Stimulated activated CD8-positive, alpha-beta memory T cell treated with anti-CD3 and anti-CD28 coated beads, Interleukin-7, amount 100 ng/mL, for 48 hours (primary cell): ENCODE results near the gene CALU.
A peak's percentile ranks its signal among the peaks of the same experiment; 100 is the strongest.

ENCODE experiments used
- DNase-seq, 2 donors: peaks; one replicate each; pipeline ENCODE4 v3.0.0-alpha.2; 2020; ENCODE audit warnings: low read depth in 1 of 2; ENCODE audit errors: extremely low read depth in 1 of 2

CALU gene

DNA sequence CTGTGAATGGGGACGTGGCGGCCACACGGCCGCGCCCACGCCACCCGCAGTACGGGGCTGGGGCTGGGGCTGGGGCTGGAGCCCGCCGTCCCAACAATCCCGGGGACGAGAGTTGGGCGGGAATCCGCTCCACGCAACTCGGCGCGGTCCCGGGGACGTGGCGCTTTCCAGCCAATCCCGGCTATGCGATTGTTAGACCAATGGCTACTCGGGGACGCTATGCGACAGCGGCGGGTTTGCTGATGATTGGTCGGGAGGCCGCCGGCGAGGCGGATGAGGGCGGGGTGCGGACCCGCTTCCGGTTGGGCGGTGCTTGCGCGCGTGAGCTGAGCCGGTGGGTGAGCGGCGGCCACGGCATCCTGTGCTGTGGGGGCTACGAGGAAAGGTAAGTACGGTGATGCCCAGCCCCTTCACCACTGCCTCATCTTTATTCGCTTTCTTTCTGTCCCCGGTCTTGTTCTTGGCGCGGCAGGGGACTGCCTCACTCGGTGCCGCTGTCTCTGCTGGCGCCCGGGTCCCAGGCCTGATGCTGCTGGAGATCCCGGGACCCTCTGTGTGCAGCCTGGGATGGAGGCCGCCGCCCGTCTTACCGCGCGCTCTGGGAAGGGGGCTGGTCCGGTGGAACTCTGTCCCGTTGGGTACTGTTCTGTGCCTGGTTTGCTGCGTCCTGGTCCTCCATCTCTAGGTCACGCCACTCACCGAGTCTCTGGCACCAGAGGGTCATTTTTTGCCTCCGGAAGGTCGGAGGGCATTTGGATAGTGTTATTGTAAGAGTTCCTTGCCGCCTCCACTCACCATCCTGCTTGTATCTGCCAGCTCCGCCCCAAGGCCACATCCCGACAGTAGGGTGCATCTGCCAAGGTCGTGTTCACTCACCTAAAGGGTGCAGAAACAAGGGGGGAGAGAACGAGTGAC, at the start of gene CALU:
Gene CALU (plus strand): TSS at position 312 of the 915 bp plus-strand sequence. CDS start 9,225 bp downstream, outside the sequence.
- DNase-seq = peak; percentile 88 to 93

DNA sequence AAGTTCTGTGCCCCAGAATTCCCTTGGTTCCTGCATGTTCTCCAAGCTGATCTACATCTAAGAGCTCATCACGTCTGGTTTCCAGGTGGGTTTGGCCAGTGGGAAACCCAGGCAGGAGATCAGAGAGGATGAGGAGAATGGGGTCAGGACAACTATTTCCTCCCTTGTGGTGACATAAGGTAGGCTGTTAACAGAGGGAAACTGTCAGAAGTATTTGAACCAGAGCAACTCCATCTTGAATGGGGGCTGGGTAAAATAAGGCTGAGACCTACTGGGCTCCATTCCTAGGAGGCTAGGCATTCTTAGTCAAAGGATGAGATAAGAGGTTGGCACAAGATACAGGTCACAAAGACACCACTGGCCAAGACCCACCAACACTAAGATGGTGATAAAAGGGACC, 47.9 kb upstream of the CALU start:
- DNase-seq = no peak

DNA sequence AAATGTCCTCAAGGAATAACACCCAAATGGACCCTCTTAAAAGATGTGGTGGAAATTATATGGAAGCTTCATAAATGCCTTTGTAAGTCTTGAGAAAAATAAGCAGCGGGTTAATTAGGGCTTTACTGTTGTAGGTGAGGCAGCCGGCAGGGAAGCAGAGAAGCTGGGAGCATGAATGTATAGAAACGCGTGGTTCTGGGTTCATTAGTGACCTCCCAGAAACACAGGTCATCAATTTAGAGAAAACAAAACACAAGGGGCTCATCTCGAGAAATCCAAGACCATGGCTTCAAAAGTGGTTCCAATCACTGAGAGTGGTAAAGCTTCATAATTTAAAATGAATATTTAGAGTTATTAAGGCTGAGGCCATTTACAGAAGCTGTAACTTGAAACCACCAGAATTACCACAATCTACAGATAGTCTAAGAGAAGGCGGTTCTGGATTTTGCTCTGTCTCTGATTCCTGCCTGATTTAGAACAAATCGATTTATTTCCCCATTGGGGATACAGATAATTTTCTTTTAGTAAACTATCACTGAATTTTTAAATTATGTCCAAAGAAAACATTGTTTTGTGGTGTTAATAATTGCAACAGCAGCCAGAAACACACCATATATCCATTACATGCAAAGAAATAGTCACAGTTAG, 46.4 kb upstream of the CALU start:
- DNase-seq = no peak

DNA sequence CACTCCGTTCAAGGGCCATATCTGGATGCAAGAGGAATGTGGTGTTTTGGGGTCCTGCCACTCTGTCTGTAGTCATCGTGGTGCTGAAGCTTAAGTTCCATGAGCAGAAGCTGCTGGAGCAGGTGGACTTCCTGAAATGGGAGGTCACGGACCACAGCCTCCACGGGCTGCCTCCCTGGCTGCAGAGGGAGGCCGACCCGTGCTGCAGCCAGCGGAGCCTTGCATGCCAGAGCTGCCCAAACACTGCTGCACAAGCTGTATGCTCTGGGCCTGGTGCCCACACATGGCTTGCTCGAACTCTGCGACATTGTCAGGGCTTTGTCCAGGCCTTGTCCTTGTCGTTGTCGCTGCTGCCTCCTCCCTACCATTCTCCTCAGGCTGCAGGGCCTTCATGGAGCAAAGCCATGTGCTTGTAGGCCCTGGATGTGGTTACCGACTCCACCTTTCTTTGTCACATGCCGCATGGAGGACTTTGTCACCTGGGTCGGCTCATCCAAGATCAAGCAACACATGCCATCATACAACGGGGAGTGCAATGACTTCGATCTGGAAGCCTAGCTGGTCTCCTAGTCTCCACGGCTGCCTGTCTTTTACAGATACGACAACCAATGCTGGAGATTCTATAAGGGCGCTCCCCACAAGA, 45.7 kb upstream of the CALU start:
- DNase-seq = no peak

DNA sequence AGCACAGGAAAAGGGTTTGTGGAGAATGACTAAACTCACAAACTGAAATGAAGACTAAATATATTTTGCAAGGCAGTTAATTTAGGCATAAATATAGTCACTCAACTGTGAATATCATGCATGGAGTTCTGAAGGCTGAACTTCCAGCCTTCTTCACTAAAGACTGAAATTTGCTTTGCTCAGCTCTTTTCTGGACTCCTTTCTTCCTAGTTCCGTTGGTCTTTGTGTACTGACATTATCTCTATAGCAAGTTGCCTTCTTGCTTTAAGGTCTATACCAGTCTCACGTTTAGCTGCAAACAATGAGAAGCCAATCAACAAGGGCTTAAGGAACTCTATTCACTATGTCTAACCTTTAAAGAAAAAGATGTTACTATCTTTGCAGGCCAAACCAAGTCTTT, 44.4 kb upstream of the CALU start:
- DNase-seq = no peak

DNA sequence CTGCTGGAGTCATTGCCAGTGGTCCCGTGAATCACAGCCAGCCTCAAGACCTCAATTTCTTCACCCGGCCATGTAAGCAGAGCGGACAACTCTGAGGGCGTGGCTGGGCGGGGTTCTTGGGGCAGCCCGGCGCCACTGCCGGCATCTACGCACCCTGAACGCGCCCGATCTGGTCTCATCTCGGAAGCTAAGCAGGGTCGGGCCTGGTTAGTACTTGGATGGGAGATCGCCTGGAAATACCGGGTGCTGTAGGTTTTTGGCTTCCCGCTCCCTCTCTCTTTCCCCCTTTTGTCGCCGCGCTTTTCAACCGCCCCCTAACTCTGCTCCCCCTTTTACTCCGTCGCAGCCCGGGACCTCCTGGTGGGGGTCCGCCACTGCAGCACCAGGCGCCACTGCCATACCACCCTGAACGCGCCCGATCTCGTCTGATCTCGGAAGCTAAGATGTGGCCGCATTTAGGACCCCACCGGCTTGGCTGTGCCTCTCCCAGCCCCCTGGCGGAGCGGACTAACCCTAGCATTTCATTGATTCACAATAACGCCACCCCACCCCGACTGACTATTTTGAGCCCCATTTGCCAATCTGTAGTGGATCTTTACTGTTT, 41.8 kb upstream of the CALU start:
- DNase-seq = peak; percentile 34 to 55

DNA sequence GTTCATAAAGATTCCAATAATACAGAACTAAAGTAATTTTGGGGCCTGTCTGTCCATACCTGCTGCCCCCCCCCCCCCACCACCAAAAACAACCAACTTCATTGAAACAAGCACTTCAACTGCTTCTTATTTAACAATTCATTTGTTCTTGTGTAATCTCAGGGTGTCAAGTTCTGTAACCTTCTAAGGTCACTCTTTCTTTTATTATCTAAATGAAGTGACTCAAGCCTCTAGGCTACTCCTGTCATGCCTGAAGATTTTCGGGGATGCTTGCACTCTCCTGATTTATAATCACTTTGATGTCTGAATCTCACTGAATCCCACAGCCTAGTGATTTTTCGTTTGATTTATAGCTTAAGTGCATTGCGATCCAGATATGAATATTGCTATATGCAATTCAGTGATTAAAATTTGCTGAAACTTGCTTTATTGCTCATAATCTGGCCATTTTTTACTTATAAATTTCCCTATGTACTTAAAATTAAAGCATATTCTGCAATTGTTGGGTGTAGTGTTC, 39.9 kb upstream of the CALU start:
- no peak for DNase-seq

DNA sequence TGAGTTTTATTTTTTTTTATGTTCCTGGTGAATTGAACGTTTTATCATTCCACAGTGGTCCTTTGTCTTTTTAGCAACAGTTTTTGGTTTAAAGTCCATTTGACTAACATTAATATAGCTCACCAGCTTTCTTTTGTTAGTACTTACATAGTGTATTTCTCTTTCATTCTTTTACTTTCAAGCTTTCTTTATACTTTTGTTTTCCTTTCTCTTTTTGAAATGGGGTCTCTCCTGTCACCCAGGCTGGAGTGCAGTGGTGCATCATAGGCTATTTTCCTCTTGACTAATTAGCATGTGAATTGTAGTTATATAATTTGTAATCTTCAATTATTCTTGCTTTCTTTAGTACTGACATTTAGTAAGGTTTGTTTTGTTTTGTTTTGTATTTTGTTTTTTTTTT, 39.3 kb upstream of the CALU start:
- DNase-seq = no peak

DNA sequence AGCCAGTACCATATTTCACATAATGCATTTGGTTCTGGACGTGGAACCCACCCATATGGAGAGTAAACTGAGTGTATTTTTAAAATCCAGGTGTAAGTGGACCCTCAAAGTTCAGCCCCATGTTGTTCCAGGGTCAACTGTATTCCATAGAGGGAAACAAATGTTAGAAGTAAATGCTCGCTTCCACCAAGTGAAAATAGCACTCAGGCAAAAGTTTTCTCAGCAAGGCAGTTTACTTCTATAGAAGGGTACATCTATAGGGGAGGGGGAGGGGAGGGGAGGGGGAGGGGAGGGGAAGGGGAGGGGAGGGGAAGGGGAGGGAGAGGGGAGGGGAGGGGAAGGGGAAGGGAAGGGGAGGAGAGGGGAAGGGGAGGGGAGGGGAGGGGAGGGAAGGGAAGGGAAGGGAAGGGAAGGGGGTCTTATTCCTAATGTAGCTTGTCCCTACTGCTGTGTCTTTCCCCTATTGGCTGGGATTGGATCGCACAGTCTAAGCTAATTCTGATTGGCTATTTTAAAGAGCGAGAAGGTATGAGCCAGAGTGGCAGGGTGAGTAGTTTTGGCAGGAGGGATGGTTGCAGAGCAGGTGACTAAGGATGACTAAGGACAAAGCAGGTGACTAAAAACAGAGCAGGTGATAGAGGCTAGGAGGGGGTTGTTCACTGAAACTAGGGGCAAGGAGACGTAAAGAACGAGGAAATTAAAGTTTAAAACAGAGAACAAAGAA, 37.9 kb upstream of the CALU start:
- DNase-seq = no peak

DNA sequence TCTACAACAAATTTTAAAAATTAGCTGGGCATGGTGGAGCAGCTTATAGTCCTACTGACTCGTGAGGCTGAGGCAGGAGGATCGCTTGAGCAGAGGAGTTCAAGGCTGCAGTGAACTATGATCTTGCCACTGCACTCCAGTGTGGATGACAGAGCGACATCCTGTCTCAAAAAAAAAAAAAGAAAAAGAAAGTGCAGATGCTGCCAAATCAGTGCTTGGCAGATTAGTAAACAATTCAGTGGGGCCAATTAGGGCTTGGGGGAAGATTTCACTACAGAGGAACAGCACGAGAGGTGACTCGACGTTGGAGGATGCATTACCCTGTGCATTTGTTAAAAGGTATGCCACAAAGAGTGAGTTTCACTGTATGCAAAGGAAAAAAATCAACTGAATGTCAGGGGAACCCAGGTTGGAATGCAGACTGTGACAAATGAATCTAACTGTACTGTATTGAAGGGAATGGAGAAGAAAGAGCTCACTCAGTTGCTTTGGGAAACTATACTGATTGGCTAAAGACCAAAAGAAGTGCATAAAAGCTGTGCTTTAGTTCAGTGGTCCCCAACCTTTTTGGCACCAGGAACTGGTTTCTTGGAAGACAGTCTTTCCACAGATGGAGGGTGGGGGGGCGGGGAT, 35.4 kb upstream of the CALU start:
- DNase-seq = no peak

DNA sequence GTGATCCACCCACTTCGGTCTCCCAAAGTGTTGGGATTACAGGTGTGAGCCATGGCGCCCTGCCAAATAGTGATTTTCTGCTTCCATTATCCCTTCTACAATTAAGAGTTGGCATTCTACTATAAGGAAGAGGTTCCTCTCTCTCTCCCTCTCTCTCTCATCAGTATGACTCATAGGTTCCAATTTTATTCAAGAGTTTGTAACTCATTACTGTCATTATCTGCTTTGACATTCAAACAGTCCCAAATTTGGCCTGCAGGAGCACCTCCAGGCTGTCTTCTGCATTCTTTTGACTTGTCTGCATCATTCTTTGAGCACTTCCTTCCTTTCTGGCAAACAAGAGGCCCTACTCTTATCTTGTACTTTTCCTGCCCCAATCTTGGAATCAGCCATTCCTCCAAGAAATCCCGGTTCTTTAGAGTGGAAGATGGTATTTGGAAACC, 33.2 kb upstream of the CALU start:
- DNase-seq = no peak

DNA sequence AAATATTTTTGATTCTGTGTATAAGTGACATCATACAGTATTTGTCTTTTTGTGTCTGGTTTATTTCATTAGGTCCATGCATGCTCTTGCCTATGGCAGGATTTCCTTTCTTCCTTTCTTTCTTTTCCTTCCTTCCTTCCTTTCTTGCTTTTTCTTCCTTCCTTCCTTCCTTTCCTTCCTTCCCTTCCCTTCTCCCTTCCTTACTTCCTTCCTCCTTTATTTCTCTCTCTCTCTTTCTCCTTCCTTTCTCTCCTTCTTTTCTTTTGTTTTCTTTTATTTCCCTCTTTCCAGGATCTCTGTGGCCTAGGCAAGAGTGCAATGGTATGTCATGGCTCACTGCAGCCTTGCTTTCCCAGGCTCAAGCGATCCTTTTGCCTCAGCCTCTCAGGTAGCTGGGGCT, 31.4 kb upstream of the CALU start:
- no peak for DNase-seq

DNA sequence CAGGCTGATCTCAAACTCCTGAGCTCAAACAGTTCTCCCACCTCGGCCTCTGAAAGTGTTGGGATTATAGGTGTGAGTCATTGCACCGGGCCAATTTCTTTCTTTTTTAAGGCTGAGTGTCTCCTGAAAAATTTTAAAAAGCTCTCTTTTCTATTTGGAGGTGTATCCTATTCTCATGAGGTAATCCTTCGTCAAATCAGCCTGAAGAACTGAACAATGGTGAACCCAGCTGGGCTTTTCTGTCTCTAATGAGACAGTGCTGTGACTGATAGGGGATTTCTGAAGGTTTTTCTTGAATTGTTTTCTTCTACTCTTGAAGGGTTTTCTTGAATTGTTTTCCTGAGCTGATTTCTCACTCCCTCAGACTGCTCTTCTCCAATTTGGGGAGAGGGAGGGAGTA, 30.9 kb upstream of the CALU start:
- no peak for DNase-seq

DNA sequence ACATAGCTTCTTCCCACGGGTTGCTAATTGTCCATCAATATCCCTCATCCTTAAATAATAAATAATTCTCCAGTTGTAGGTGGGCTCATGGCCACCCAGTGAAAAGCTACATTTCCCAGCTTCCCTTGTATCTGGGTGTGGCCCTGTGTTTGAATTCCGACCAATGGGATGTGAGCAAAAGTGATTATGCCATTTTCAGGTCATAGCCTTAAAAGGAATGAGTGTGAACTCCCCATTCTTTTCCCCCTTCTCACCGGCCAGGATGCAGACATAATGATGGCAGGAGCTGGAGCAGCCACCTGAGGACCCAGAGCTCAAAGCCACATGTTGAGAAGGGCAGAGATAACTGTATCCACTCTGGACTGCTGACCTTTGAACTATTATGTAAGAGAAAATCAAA, 30.3 kb upstream of the CALU start:
- no peak for DNase-seq

DNA sequence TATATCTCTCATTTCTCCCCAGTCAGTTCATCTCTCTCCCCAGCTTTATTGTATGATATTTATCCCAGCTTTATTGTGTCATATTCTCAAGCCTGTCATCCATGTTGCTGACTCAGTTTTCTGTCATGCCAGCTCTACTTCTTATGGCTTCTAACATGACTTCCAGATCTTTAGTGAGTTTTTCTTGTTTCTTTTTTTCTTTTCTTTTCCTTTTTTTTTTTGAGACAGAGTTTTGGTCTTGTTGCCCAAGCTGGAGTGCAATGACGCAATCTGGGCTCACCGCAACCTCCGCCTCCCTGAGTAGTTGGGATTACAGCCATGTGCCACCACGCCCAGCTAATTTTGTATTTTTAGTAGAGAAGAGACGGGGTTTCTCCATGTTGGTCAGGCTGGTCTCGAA, 28.7 kb upstream of the CALU start:
- no peak for DNase-seq

DNA sequence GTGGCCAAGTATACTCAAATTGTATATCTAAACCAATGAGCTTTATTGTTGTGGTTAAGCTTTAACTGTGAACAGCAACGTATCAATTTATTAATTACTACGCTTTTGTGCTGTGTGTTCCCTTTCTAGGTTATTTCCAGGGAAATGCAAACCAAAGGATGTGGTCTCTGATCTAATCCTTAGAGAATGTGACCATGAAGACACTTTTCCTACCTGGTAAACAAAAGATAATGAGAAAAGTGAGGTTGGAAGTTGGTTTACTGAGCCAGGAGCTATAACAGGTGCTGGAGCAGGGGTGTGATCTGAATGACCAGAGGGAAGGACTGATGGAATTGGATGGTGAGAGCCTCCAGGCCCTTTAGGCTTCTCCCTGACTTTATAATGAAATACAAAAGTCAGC, 25.4 kb upstream of the CALU start:
- DNase-seq = no peak

DNA sequence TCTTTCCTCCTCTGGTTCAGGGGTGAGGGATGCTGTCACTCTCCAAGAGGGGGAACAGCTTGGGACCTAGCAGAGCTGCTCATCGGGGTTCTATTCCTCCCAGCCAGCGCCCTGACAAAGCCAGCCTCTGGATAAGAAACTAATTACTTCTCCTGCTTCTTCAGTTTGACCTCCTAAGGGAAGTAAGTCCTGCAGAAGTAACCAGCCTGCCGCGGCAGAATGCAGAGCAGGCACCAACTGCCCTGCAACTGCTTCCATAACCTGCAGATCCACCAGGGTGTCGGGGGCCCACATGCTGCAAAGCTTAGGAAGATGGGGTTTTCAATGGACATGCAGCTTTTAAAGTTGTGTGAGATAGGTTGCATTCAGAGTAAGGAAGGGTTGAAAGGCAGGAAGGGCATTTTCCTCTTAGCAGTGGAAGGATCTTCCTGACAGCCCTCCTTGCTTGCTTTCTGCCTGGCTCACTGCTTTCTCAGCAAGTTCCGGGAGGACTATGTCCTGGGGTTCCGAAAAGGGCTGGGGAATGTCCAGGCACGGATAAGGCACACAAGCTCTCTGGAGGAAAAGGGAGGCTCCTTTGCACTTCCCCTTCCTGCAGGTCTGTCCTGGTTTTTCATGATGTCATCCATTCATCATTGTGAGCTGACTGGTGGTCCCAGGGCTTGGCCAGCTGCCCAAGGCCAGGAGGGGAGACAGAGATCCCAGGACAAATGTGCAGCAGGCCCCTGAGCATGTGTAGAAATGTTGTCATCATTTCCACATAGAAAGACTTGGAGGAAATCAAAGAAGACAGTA, 24.3 kb upstream of the CALU start:
- DNase-seq = no peak

DNA sequence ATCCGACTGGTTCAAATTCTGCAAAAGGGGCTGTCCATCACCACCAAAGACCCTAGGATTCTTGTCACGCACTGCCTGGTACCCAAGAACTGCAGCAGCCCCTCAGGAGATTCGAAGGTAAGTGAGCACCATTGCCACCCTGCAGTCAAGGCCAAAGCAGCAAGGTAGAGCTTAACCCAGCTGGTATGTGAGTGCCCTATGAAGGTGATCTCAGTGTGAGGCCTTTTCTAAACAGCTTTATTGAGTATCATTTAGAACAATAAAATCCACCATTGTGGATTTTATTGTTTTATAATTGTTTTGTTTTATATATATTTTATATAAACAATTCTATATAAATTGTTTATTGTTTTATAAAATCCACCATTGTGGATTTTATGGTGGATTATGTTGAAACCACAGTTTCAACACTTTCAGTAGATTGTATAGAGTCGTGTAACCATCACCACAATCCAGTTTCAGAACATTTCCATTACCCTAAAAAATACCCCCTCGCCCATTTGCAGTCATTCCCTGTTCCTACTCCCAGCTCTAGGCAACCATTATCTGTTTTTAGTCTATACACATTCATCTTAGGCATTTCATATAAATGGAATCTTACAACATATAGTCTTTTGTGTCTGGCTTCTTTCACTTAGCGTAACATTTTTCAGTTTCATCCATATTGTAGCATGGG, 20.1 kb upstream of the CALU start:
- DNase-seq = no peak

DNA sequence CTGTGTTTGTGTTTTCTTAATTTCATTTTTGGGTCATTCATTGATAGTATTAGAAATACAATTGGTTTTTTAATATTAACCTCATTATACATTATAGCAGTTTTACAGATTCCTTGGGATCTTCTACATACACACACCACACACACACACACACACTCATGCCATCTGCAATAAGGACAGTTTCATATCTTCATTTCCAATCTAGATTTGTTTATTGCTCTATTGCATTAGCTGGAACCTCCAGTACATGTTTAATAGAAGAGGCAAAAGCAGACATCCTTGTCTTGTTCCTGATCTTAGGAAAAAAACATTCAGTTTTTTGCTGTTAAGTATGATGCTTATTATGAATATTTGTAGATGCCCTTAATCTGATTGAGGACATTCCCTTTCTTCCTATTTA, 17.8 kb upstream of the CALU start:
- no peak for DNase-seq
